A549 (cell line): ENCODE results near the gene MAP4K4. TPM values are rescaled to one million over a fixed set of nuclear protein-coding genes. Genes with fewer than 3 reads are reported as not detected.

Experiments
- ATAC-seq, 2 experiments: fragments of 200-7000 bp in 1 of 2; fragments of >200 bp in 1 of 2; cut with Nextera tagmentation in 1 of 2; cut with Tn5 transposase in 1 of 2; 3 replicates each; pipeline versions ENCODE4 v1.8.0 to v1.9.1; 2018 to 2020; ENCODE audit warnings: mild to moderate bottlenecking in 1 of 2, moderate library complexity in 1 of 2
- CTCF ChIA-PET: fragments of 300-600 bp; sonication (Branson Sonifier 250); formaldehyde crosslinking; extraction: SDS; loops from one replicate; lab custom pipeline; 2021; ENCODE audit warnings: antibody characterized with exemption, inconsistent platforms; lab: Yijun Ruan, JAX
- POLR2A ChIA-PET: fragments of 350-600 bp; formaldehyde crosslinking; extraction: SDS; loops from one replicate; lab custom pipeline; 2021; ENCODE audit warnings: antibody characterized with exemption, inconsistent platforms; lab: Yijun Ruan, JAX
- DNase-seq, 2 experiments: peaks; one replicate each; pipeline versions ENCODE4 v3.0.0 to v3.0.0-alpha.2; 2011 to 2016; ENCODE audit warnings: low read depth in 1 of 2, low spot score in 1 of 2
- FAIRE-seq: peaks from 2 replicates; lab custom pipeline; 2011; peaks lifted over from hg19 to GRCh38; lab: Jason Lieb, UNC
- H3K27ac ChIP-seq, 2 experiments: fragments of >200 bp; sonication (Bioruptor Twin); formaldehyde crosslinking; 3 replicates each; pipeline ENCODE4 v1.5.1; 2016 to 2017
- H3K4me1 ChIP-seq: fragments of >200 bp; sonication (Bioruptor Twin); formaldehyde crosslinking; 3 replicates; pipeline ENCODE4 v1.6.1; 2016
- H3K4me2 ChIP-seq: fragments of >200 bp; sonication (Bioruptor Twin); formaldehyde crosslinking; 3 replicates; pipeline ENCODE4 v1.6.1; 2016
- H3K4me3 ChIP-seq: fragments of >200 bp; sonication (Bioruptor Twin); formaldehyde crosslinking; 3 replicates; pipeline ENCODE4 v1.5.1; 2016
- H3K9me3 ChIP-seq: fragments of >200 bp; sonication (Bioruptor Twin); formaldehyde crosslinking; 3 replicates; pipeline ENCODE4 v1.6.1; 2016
- ATOH8 ChIP-seq: fragments of 250-450 bp; sonication (Bioruptor Pico); IDR thresholded peaks from 2 replicates; pipeline ENCODE4 v1.5.0; 2020; ENCODE audit warnings: low read depth, mild to moderate bottlenecking, moderate library complexity
- BCL3 ChIP-seq: fragments of >200 bp; sonication (Bioruptor Twin); formaldehyde crosslinking; IDR thresholded peaks from 3 replicates; pipeline ENCODE4 v1.6.1; 2016
- CBX8 ChIP-seq: fragments of 200-600 bp; sonication (generic); IDR thresholded peaks from 2 replicates; pipeline ENCODE4 v1.6.1; 2016
- CHD2 ChIP-seq: fragments of 150-350 bp; IDR thresholded peaks from 2 replicates; pipeline ENCODE4 v1.6.1; 2014; ENCODE audit warnings: low read length; ENCODE audit not compliant: partially characterized antibody
- CTCF ChIP-seq: fragments of >200 bp; sonication (Bioruptor Twin); formaldehyde crosslinking; IDR thresholded peaks from 3 replicates; pipeline ENCODE4 v1.5.1; 2016
- E2F6 ChIP-seq: IDR thresholded peaks from 2 replicates; pipeline ENCODE4 v1.6.1; 2012; ENCODE audit warnings: low read depth, borderline replicate concordance
- EHF ChIP-seq: fragments of 250-450 bp; sonication (Bioruptor Pico); IDR thresholded peaks from 2 replicates; pipeline ENCODE4 v1.5.0; 2020; ENCODE audit warnings: mild to moderate bottlenecking
- EHMT2 ChIP-seq: fragments of 200-600 bp; sonication (generic); IDR thresholded peaks from 2 replicates; pipeline ENCODE4 v1.6.1; 2016; ENCODE audit warnings: antibody characterized with exemption, low read depth, mild to moderate bottlenecking, moderate library complexity
- EP300 ChIP-seq, 2 experiments: fragments of >200 bp; sonication (Bioruptor Twin); formaldehyde crosslinking; IDR thresholded peaks; 2 replicates in 1 of 2; 3 replicates in 1 of 2; pipeline ENCODE4 v1.6.1; 2016 to 2017
- ESRRA ChIP-seq: fragments of 150-350 bp; IDR thresholded peaks from 2 replicates; pipeline ENCODE4 v1.6.1; 2014; ENCODE audit warnings: mild to moderate bottlenecking, low read length, borderline replicate concordance
- FOSL2 ChIP-seq, 2 experiments: fragments of 450-650 bp in 1 of 2; fragments of >200 bp in 1 of 2; sonication (Bioruptor Twin) in 1 of 2; formaldehyde crosslinking; IDR thresholded peaks; 2 replicates each; pipeline versions ENCODE4 v1.5.0 to v1.6.1; 2016 to 2020; ENCODE audit warnings: mild to moderate bottlenecking in 1 of 2, moderate library complexity in 1 of 2
- FOXS1 ChIP-seq: fragments of 250-450 bp; sonication (Bioruptor Pico); IDR thresholded peaks from 2 replicates; pipeline ENCODE4 v1.5.0; 2020; ENCODE audit warnings: mild to moderate bottlenecking, moderate library complexity
- GATA3 ChIP-seq: IDR thresholded peaks from 2 replicates; pipeline ENCODE4 v1.6.1; 2012; ENCODE audit warnings: borderline replicate concordance
- HEYL ChIP-seq: fragments of 250-450 bp; sonication (Bioruptor Pico); IDR thresholded peaks from 2 replicates; pipeline ENCODE4 v1.8.0; 2021; ENCODE audit warnings: mild to moderate bottlenecking, moderate library complexity
- JUN ChIP-seq, 2 experiments: fragments of >200 bp; sonication (Bioruptor Twin); formaldehyde crosslinking; IDR thresholded peaks; 2 replicates in 1 of 2; 3 replicates in 1 of 2; pipeline ENCODE4 v1.6.1; 2016 to 2017
- JUNB ChIP-seq: fragments of >200 bp; sonication (Bioruptor Twin); formaldehyde crosslinking; IDR thresholded peaks from 2 replicates; pipeline ENCODE4 v1.6.1; 2016
- KDM1A ChIP-seq: fragments of 200-600 bp; sonication (generic); IDR thresholded peaks from 2 replicates; pipeline ENCODE4 v1.6.1; 2016; ENCODE audit warnings: low read depth, mild to moderate bottlenecking
- KDM5A ChIP-seq: fragments of 200-600 bp; sonication (generic); IDR thresholded peaks from 2 replicates; pipeline ENCODE4 v1.6.1; 2016; ENCODE audit warnings: antibody characterized with exemption, mild to moderate bottlenecking
- MAFK ChIP-seq: fragments of 450-650 bp; IDR thresholded peaks from 2 replicates; pipeline ENCODE4 v1.6.1; 2014; ENCODE audit not compliant: partially characterized antibody
- MAZ ChIP-seq: fragments of 150-350 bp; IDR thresholded peaks from 2 replicates; pipeline ENCODE4 v1.6.1; 2014; ENCODE audit warnings: antibody characterized with exemption, low read depth, low read length, borderline replicate concordance
- POLR2AphosphoS2 ChIP-seq: conservative IDR thresholded peaks from 2 replicates; pipeline ENCODE4 v1.6.1; 2012; ENCODE audit warnings: low read length, improper control_type of control experiment, inconsistent platforms
- RAD21 ChIP-seq, 2 experiments: fragments of >200 bp in 1 of 2; sonication (Bioruptor Twin) in 1 of 2; formaldehyde crosslinking in 1 of 2; IDR thresholded peaks in 1 of 2; conservative IDR thresholded peaks in 1 of 2; 2 replicates in 1 of 2; 3 replicates in 1 of 2; pipeline ENCODE4 v1.6.1; 2012 to 2018; ENCODE audit warnings: inconsistent platforms in 1 of 2
- RCOR1 ChIP-seq: fragments of 150-350 bp; IDR thresholded peaks from 2 replicates; pipeline ENCODE4 v1.6.1; 2014; ENCODE audit warnings: antibody characterized with exemption, low read length, low read depth
- SMC3 ChIP-seq: fragments of >200 bp; sonication (Bioruptor Twin); formaldehyde crosslinking; IDR thresholded peaks from 3 replicates; pipeline ENCODE4 v1.6.1; 2018; ENCODE audit warnings: inconsistent platforms
- SREBF2 ChIP-seq: fragments of 450-650 bp; IDR thresholded peaks from 2 replicates; pipeline ENCODE4 v1.6.1; 2014; ENCODE audit warnings: mild to moderate bottlenecking, moderate library complexity
- TFCP2L1 ChIP-seq: fragments of 250-450 bp; sonication (Bioruptor Pico); IDR thresholded peaks from 2 replicates; pipeline ENCODE4 v1.5.0; 2021; ENCODE audit warnings: mild to moderate bottlenecking
- TP53 ChIP-seq: fragments of 250-450 bp; sonication (Bioruptor Pico); IDR thresholded peaks from 2 replicates; pipeline ENCODE4 v1.5.0; 2021; ENCODE audit warnings: mild to moderate bottlenecking, moderate library complexity
- ZNF302 ChIP-seq: fragments of 250-450 bp; sonication (Bioruptor Pico); IDR thresholded peaks from 2 replicates; pipeline ENCODE4 v1.9.0; 2021; ENCODE audit warnings: inconsistent platforms, mild to moderate bottlenecking, moderate library complexity
- ZSCAN20 ChIP-seq: fragments of 250-450 bp; sonication (Bioruptor Pico); IDR thresholded peaks from 2 replicates; pipeline ENCODE4 v1.8.0; 2022; ENCODE audit warnings: mild to moderate bottlenecking, moderate library complexity
- WGBS: methylation state at CpG from one replicate; pipeline ENCODE4 v1.1.6; 2017; ENCODE audit errors: missing lambda C conversion rate; 5-methylcytosine and 5-hydroxymethylcytosine counted together
- polyA plus RNA-seq, 4 experiments: library from polyadenylated mRNA; depleted of rRNA in 3 of 4; stranded (reverse); fragments of >200 nt; fragmentation: RNase III in 1 of 4; extraction: RNeasy Plus Mini Kit Qiagen cat#74134 plus additional on column Dnase treatment in 1 of 4; gene quantifications; 2 replicates in 3 of 4; 3 replicates in 1 of 4; pipeline ENCODE4 v1.2.3, GENCODE V29; 2011 to 2017

MAP4K4 gene
- polyA plus RNA-seq, 2 of the 4 experiments (the other 2 are of a cell fraction): 61.9 to 82.2 TPM

- H3K27ac ChIP-seq: no peak overlapping the region
- DNase-seq (no peak), FAIRE-seq (no peak), ATAC-seq (no peak)
- H3K4me1 ChIP-seq: no peaks in the 10 kb centered on the region
- ChIA-PET POLR2A (no interaction called here), CTCF (interaction anchor here (0.6 to 1.1 kb wide), 2 partner anchors 11 to 111 kb away, joined by 3 read pairs; no protein-coding TSS in a partner anchor)
- TF ChIP-seq TFCP2L1 (CRISPR knock-in tag) (no peak), FOSL2 (IDR thresholded peaks at IDR 0.05) (no peak), FOSL2 (CRISPR knock-in tag; IDR thresholded peaks at IDR 0.05) (no peak), EHF (CRISPR knock-in tag) (no peak), CBX8 (no peak), KDM5A (no peak), MAFK (no peak), RCOR1 (no peak), ZNF302 (CRISPR knock-in tag) (no peak), GATA3 (no peak), ESRRA (no peak), E2F6 (no peak), HEYL (CRISPR knock-in tag) (no peak), CTCF (no peak), ZSCAN20 (no peak), CHD2 (no peak), BCL3 (no peak), TP53 (no peak), JUN (IDR thresholded peaks at IDR 0.05) (no peak), RAD21 (conservative IDR thresholded peaks at IDR 0.05 in 1 of 2, IDR thresholded peaks at IDR 0.05 in 1 of 2) (no peak)
- H3K4me2 ChIP-seq: no peak overlapping the region
- 94% methylated on average over 1 of the region's 1 CpG for WGBS
- H3K4me3 ChIP-seq: no peak overlapping the region
- H3K9me3 ChIP-seq: peaks cover 13% of the 10 kb centered on the region; the same call in 2 of the 3 replicates
Observed at GRCh38 chr2:101718993-101719571, 21.6 kb downstream of the MAP4K4 start.

- Histone ChIP-seq H3K27ac (no peak overlapping the region), H3K9me3 (peaks cover 13% of the 10 kb centered on the region; the same call in 2 of the 3 replicates), H3K4me3 (no peak overlapping the region), H3K4me1 (no peaks in the 10 kb centered on the region), H3K4me2 (no peak overlapping the region)
- ChIA-PET POLR2A (no interaction called here), CTCF (interaction anchor here (0.6 to 1.1 kb wide), 2 partner anchors 21 to 43 kb away, joined by 3 read pairs; no protein-coding TSS in a partner anchor)
- no peak for DNase-seq
- ATAC-seq: no peak
- WGBS: 96% methylated on average over 1 of the region's 1 CpG
- FAIRE-seq: no peak
- TF ChIP-seq ATOH8 (CRISPR knock-in tag) (no peak), KDM5A (no peak), JUNB (no peak), ZSCAN20 (no peak), POLR2AphosphoS2 (no peak), EHMT2 (no peak), CTCF (no peak), KDM1A (no peak), E2F6 (no peak), FOXS1 (CRISPR knock-in tag) (no peak), SMC3 (no peak), TP53 (no peak), EP300 (IDR thresholded peaks at IDR 0.05) (no peak), MAZ (no peak), BCL3 (no peak), SREBF2 (no peak)
Observed at GRCh38 chr2:101720732-101721131, 23.2 kb downstream of the MAP4K4 start.
